ENCODE measurements around the gene SERPINF2.

SERPINF2 gene

GRCh38 chr17:1783271-1783670 lies 40.6 kb downstream of the SERPINF2 start:
- Histone ChIP-seq H3K27ac (ENCODE audit: low read depth, low read length) (no peak overlapping the region), H4K20me1 (ENCODE audit: low read depth, low read length) (no peaks in the 10 kb centered on the region), H3K9me2 (replicated peaks; ENCODE audit: insufficient read depth, low read length) (no peaks in the 10 kb centered on the region), H2AFZ (ENCODE audit: low read depth, low read length, severe bottlenecking) (no peak overlapping the region), H3K27me3 (ENCODE audit: low read length) (no peaks in the 10 kb centered on the region), H3F3A (ENCODE audit: insufficient read depth) (no peaks in the 10 kb centered on the region), H3K9ac (ENCODE audit: low read length) (no peak overlapping the region), H3K36me3 (ENCODE audit: low read length) (peaks cover 3% of the 10 kb centered on the region; the same call in 1 of the 2 replicates), H3K9me3 (ENCODE audit: insufficient read depth, low read length) (no peaks in the 10 kb centered on the region), H3K4me2 (ENCODE audit: low read depth, low read length, poor library complexity, severe bottlenecking) (no peak overlapping the region), H3K79me2 (ENCODE audit: insufficient read depth, low read length) (no peaks in the 10 kb centered on the region), H3K4me3 (ENCODE audit: insufficient read depth, low read length, poor library complexity, severe bottlenecking) (no peak overlapping the region)
- TF ChIP-seq CTCF (IDR thresholded peaks at IDR 0.05; ENCODE audit: insufficient read depth, low read length, poor library complexity, severe bottlenecking) (no peak), EZH2phosphoT487 (conservative IDR thresholded peaks at IDR 0.05; ENCODE audit: low read length) (no peak)

GRCh38 chr17:1783834-1784611 lies 41.4 kb downstream of the SERPINF2 start:
- H3K9me2 ChIP-seq (replicated peaks; ENCODE audit: insufficient read depth, low read length) = no peaks in the 10 kb centered on the region
- no peak overlapping the region for H3K4me3 ChIP-seq (ENCODE audit: insufficient read depth, low read length, poor library complexity, severe bottlenecking)
- no peaks in the 10 kb centered on the region for H3K27me3 ChIP-seq (ENCODE audit: low read length)
- TF ChIP-seq CTCF (IDR thresholded peaks at IDR 0.05; ENCODE audit: insufficient read depth, low read length, poor library complexity, severe bottlenecking) = no peak
- TF ChIP-seq EZH2phosphoT487 (conservative IDR thresholded peaks at IDR 0.05; ENCODE audit: low read length) = no peak
- no peaks in the 10 kb centered on the region for H3F3A ChIP-seq (ENCODE audit: insufficient read depth)
- no peak overlapping the region for H3K4me2 ChIP-seq (ENCODE audit: low read depth, low read length, poor library complexity, severe bottlenecking)
- H3K9ac ChIP-seq (ENCODE audit: low read length) = no peak overlapping the region
- H4K20me1 ChIP-seq (ENCODE audit: low read depth, low read length) = no peaks in the 10 kb centered on the region
- peaks cover 6% of the 10 kb centered on the region; the same call in 1 of the 2 replicates for H3K79me2 ChIP-seq (ENCODE audit: insufficient read depth, low read length)
- H3K27ac ChIP-seq (ENCODE audit: low read depth, low read length) = no peak overlapping the region
- no peaks in the 10 kb centered on the region for H3K9me3 ChIP-seq (ENCODE audit: insufficient read depth, low read length)
- no peak overlapping the region for H2AFZ ChIP-seq (ENCODE audit: low read depth, low read length, severe bottlenecking)
- H3K36me3 ChIP-seq (ENCODE audit: low read length) = peaks cover 3% of the 10 kb centered on the region; the same call in 1 of the 2 replicates

- TF ChIP-seq CTCF (IDR thresholded peaks at IDR 0.05; ENCODE audit: insufficient read depth, low read length, poor library complexity, severe bottlenecking) (no peak), EZH2phosphoT487 (conservative IDR thresholded peaks at IDR 0.05; ENCODE audit: low read length) (no peak)
- no peaks in the 10 kb centered on the region for H3K9me3 ChIP-seq (ENCODE audit: insufficient read depth, low read length)
- H3K4me2 ChIP-seq (ENCODE audit: low read depth, low read length, poor library complexity, severe bottlenecking) = no peak overlapping the region
- H3K4me3 ChIP-seq (ENCODE audit: insufficient read depth, low read length, poor library complexity, severe bottlenecking) = no peak overlapping the region
- peaks cover 3% of the 10 kb centered on the region; the same call in 1 of the 2 replicates for H3K36me3 ChIP-seq (ENCODE audit: low read length)
- no peaks in the 10 kb centered on the region for H3K9me2 ChIP-seq (replicated peaks; ENCODE audit: insufficient read depth, low read length)
- no peaks in the 10 kb centered on the region; the same call in 1 of the 2 replicates for H3F3A ChIP-seq (ENCODE audit: insufficient read depth)
- H3K27me3 ChIP-seq (ENCODE audit: low read length) = no peaks in the 10 kb centered on the region
- H2AFZ ChIP-seq (ENCODE audit: low read depth, low read length, severe bottlenecking) = no peak overlapping the region
- H3K9ac ChIP-seq (ENCODE audit: low read length) = no peak overlapping the region
- H3K79me2 ChIP-seq (ENCODE audit: insufficient read depth, low read length) = peaks cover 19% of the 10 kb centered on the region
- H3K27ac ChIP-seq (ENCODE audit: low read depth, low read length) = no peak overlapping the region
- H4K20me1 ChIP-seq (ENCODE audit: low read depth, low read length) = no peaks in the 10 kb centered on the region
These were observed 43.3 kb downstream of the SERPINF2 start for GRCh38 chr17:1785930-1786329.

Data from SU-DHL-6 (cell line).